Left kidney (tissue), 2 donors: ENCODE measurements around the gene N4BP2L2. TPM values are rescaled to one million over a fixed set of nuclear protein-coding genes. Genes with fewer than 3 reads are reported as not detected.

ENCODE experiments used
- DNase-seq: peaks from one replicate; pipeline ENCODE4 v3.0.0-alpha.2; 2013
- polyA plus RNA-seq: library from polyadenylated mRNA; unstranded; fragments of 120-200 nt; gene quantifications from one replicate; pipeline ENCODE4 v1.2.1, GENCODE V29; 2013; ENCODE audit not compliant: insufficient read length

Gene N4BP2L2
- polyA plus RNA-seq, 1 donor, result 274 TPM

DNA sequence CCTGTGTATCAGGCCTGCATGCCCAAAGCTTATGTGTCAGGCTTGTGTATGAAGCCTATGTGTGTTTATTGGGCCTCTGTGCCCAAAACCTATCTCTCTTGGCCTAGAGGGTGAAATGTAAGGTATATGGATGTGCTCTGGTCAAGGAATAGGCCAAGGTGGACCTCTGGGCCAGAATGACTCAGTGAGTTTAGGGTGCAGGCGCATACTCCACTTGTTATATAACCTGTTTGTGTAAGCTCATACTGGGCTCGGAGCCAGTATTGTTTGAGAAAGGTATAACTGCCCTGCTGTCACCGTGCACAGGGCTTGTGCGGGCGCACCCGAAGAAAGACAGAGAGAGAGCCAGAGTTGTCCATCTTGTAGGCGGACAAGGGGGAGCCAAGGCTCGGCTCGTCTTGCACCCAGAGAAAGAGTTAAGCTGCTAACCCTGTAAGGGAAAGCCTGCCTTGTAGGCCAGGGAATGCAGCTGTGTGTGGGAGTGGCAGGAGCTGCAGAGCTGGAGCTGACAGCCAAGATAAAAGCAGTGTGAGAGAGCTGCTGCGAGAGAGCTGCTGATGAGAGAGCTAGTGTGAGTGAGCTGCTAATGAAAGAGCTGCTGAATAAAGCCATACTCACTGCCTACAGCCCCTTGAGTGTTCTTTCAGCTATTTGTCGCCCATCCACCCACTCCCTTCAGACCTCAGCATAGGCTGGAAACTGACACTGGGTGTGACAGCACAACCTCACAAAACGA lies 67.2 kb downstream of the N4BP2L2 start:
- DNase-seq, result peak; percentile 37

DNA sequence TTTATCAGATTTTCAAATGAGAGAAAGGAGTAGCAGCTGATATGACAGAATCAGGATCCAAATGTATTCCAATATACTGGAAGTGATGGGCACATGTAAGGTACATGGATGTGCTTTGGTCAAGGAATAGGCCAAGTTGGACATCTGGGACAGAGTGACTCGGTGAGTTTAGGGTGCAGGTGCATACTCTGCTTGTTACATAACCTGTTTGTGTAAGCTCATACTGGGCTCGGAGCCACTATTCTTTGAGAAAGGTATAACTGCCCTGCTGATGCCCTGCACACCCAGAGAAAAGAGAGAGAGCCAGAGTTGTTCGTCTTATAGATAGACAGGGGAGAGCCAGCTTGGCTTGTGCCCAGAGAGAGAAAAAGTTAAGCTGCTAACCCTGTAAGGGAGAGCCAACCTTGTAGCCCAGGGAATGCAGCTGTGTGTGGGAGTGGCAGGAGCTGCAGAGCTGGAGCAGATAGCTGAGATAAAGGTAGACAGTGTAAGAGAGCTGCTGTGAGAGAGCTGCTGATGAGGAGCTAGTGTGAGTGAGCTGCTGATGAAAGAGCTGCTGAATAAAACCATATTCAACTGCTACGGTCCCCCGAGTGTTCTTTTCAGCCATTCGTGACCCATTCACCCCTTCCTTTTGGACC lies 70.0 kb downstream of the N4BP2L2 start:
- no peak for DNase-seq

DNA sequence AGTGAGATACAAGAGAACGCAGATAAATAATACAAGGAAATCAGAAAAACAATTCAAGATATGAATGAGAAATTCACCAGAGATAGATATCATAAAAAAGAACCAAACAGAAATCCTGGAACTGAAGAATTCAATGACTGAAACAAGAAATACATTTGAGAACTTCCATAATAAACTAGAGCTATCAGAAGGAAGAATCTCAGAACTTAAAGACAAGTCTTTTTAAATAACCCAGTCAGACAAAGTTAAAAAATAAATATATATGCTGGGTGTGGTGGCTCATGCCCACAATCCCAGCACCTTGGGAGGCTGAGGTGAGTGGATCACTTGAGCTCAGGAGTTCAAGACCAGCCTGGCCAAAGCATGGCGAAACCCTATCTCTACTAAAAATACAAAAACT lies 82.0 kb downstream of the N4BP2L2 start:
- DNase-seq, result no peak

DNA sequence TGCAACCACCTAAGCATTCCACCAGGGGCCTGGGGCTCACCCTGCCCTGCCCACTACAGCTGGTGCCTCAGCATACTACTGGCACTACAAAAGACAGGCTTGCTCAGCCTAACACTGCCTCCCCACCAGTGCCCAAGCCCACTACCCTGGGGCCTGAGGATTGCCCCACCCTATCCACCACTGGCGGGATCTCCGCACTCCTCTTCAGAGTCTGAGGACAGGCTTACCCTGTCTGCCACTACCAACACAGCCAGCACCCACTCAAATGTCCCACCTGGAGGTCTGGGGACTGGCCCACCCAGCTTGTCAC lies 83.0 kb downstream of the N4BP2L2 start:
- no peak for DNase-seq

DNA sequence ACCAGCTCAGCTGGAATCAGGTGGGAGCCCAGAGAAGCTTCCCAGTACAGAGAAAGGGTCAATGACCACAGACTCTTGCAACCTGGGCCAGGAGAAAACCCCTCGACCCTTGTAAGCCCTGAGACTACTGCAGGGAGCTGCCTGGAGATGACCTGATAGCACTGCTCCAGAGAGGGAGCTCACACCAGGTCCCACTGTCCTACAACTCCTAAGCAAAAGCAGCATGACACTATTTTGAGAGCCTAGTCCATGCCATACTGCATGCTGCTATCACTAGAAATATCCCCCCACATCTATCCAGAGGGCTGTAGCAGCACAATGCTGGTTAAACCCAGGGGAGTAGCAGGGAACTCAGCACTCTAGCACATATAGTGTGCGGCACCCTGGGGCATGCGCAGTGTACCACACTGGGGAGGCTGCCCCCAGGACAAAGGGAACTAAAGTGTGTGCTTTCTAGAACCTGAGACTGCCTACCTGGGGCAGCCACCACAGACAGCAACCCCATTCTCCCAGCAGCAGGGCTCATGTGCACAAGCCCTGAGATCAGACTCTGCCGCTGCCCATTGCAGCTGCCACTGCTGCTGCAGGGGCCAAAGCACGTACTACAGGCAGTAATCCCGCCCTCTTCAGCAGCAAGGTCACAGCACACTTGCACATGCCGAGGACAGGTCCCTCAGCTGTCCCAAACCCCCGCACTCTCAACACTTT lies 83.6 kb downstream of the N4BP2L2 start:
- DNase-seq, result no peak

DNA sequence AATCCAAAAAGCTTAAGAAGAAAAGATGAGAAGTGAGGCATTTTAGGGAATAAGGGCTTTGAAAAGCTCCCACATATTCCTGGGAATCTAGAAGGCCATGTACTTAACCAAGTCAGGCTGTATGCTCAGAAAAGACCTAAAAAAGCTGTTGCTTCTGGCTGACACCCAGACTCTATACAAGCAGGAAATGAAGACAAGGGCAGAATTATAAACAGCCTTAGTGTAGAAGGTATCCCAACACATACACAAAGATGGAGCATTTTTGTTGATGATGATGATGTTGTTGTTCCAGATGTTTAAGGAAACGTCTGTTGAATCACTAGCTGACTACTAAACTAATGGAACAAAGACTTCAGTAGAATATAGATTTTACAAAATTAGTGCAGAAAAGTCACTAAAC lies 84.6 kb downstream of the N4BP2L2 start:
- no peak for DNase-seq

DNA sequence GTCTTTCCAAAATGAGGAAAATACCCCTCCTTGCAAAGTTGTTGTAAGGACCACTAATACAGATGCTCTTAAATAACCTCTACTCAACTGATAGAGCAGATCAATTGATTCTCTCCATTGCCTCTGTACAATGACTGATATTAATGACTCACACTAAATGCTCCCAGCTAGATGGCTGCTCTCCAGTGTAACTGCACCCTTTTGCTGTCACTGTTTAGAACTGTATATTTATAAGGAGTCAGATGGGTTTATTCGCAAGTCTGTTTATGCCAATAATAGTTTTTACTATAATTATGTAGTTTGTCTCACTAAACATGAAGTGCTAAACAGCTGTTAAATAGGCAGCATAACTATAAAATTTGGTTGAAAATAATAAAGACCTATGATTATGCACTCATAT lies 89.6 kb downstream of the N4BP2L2 start:
- no peak for DNase-seq

DNA sequence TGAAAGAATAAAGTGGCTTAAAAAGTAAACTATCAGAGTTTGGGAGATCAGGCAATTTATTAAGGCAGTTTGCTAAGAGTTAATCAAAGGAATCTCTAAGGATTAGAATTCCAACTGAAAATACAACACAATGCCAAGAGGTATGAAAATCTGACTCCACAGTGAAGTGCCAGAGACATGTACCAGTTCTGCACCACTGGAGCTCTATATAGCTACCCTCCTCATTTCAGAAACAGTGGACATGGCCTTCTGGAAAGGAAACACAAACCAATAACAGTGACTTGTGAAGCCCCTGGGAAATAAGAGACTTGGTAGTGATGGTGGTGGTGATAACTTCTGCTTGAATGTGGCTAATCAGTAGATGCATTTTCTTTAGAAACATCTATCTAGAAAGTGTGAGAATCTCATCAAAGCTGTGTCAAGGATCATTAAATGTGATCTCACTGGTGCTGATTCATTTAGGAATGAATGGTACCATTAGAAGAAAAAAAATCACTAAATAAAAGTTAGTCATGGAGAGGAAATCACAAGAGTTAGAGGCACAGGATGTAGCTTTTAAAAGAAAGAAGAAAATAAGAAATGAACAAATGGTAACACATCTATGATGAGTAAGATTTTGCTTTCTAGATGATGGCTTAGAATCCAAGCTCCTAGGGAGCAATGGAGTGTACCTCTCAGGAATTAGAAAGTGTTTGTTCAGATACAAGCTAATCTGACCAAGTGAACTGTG lies 90.5 kb downstream of the N4BP2L2 start:
- DNase-seq, result no peak

DNA sequence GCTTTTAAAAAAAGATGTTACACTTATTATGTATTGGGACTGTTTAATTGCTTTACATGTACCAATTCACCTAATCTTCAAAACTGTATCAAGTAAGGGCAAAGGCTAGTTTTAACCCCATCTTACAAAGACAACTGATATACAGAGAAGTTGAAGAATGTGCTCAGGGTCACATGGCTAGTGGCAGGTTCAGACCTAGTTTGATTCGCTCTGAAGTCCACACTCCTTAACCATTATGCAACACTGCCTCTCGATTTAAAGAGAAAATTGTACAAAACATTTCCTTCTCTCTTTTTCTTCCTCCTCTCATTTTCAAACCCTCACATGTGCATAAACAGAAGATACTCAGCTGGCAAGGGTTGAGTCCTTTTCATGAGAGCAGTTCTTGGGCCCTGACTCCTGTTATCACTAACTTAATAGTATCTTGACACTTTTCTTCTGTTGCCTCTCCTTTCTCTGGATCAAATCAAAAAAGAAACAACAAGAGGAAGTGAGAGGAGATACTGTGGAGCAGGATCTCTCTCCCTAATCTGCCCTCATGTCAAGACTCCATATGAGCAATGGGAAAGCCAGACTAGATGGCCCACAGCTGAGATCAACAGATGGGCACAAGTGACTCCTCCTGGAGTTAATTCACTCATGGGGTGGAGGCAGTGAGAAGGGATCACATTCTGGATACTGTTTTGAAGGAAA lies 91.7 kb downstream of the N4BP2L2 start:
- DNase-seq, result no peak

DNA sequence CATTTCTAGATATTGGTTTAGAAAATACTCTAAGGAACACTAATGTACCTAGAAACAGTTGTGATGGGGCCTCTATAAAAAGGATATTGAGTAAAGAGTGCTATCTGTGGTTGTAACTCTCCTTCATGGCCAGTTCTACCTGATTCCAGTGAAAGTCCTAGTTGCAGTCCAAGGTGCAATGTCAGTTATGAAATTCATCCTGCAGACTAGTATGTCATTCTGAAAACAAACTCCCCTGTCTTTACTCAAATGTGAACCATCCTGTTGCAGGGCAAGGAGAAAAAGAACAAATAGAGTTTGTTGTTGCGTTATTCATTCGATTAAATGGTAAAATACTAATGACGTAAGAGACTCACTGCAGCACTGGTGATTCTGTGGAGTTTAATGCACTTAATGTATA lies 92.4 kb downstream of the N4BP2L2 start:
- DNase-seq, result no peak

DNA sequence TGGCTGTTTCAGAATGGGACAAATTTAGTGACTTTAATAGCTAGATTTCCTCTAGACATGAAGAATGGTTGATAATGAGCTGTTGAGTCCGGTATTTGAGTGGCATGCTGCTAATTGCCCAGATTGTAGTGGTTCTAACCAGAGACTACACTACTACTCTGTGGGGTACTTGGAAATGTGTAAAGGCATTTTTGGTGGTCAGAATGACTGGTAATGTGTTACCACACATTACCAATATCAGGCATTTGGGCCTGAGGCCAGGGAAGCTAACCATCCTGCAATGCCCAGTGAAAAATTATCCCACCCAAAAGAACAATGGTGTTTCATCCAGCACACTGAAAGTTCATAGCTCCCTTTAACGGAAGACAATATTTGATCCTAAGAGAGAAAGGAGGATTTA lies 93.1 kb downstream of the N4BP2L2 start:
- no peak for DNase-seq

DNA sequence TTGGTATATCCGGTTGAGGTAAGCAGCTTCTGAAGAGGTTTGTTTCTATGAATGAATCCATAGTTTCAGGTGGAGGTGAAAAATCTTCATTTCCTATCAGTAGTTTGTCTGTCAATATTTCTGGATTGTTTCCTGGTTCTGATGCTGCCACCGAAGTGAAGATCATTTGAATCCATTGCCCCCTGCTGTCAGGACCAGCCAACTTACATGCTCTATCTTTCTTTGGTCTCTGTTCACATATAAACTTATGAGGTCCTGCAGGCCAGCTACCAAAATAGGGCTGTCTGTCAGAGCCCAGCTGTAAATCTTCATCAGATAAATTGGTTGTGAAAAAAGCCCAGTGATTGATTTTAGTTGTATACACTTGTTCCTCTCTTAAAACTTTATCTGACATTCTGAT lies 95.5 kb downstream of the N4BP2L2 start:
- no peak for DNase-seq

DNA sequence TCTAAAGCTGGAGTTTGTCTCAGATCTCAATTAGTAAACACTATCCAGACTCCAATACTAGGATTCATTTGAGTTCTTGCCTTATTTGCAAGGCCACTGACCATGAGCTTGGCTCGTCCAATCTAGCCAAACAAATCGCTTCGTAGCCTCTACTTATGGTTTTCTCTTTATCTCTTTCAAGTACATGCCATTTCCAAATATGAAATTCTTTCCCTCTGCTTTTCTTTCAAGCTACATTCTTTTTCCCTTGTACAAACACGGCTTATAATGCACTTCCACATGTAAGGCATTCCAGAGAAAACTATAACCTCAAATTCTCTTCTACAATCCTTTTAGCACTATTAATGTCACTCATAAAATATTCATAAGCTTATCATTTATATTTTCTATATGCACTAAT lies 99.7 kb downstream of the N4BP2L2 start:
- no peak for DNase-seq

DNA sequence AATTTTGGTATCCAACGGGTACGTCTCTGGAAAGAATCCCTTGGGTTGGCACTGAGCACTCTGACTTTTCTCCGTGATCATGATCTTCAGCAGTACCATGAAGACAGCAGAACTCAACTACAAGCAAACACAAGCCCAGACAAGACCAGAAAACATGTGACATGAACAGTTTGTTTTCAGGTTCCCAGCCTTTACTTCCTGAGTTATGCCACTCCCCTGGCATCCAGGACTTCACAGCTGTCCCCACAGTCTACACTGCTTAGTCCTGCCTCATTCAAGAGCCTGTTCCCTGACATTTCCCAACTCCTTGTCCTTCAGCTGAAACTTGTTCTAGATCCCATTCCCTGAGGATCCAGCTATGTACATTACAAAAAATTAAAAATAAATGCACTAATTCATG lies 105.7 kb downstream of the N4BP2L2 start:
- no peak for DNase-seq

DNA sequence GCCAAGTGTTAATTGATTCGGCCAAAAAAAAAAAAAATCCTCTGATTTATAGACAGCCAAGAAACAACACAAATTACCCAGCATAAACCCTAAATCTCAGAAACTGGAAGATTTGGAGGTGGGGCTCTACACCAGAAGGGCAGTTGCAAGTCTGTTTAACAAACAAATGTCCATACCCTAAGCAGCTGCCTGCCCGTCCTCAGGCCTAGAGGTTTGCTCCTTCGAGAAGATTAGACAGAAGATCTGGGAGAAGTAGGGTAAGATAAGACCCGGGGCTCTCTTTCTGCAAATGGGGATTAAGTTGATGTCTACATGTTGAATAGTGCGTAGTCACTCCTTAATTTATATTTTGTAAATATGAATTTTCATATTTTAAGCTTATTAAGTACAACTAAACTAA lies 107.2 kb downstream of the N4BP2L2 start:
- DNase-seq, result no peak

DNA sequence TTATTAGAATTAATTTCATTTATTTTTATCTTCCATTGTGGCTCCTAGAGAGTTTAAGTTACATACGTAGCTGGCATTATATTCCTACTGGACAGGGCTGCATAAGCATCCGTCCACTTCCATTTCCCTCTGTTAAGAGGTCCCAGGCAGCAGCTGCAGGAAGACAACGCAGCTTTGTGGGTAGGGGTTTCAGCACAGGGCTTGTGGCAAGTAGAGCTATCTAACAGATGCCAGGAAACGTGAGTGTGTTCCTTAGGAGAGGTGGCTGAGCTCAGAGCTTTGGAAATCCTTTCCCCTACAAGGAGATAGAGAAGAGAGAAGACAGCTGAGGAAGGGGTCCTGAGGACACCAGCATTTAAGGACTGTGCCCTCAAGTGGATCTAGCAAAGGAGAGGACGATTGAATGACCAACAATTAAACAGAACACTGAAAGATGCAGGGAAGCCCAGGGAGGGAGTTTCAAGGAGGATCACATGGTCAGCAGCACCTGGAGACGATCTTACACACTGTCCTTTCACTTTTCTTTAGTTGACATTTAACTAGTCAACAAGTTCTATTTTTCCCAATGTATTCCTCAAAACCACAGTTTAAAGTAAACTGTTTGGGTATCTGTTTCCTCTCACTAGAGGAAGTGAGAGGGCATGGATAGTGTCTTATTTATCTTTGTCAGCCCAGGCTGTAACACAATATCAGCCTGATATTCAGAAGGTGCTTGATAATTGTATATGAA lies 108.4 kb downstream of the N4BP2L2 start:
- no peak for DNase-seq

DNA sequence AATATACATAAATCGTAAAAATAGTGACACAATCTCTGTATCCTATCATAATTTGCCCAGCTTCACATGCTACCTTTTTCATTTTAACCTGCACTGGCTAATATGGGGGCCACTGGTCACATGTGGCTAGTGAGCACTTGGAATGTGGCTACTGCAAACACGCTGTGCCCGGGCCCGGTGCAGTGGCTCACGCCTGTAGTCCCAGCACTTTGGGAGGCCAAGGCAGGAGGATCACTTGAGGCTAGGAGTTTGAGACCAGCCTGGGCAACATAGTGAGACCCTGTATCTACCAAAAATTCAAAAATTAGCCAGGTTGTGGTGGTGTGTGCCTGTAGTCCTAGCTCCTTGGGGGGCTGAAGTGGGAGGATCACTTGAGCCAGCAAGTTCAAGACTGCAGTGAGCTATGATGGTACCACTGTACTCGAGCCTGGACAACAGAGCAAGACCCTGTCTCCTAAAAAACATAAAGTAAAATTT lies 109.1 kb downstream of the N4BP2L2 start:
- no peak for DNase-seq

DNA sequence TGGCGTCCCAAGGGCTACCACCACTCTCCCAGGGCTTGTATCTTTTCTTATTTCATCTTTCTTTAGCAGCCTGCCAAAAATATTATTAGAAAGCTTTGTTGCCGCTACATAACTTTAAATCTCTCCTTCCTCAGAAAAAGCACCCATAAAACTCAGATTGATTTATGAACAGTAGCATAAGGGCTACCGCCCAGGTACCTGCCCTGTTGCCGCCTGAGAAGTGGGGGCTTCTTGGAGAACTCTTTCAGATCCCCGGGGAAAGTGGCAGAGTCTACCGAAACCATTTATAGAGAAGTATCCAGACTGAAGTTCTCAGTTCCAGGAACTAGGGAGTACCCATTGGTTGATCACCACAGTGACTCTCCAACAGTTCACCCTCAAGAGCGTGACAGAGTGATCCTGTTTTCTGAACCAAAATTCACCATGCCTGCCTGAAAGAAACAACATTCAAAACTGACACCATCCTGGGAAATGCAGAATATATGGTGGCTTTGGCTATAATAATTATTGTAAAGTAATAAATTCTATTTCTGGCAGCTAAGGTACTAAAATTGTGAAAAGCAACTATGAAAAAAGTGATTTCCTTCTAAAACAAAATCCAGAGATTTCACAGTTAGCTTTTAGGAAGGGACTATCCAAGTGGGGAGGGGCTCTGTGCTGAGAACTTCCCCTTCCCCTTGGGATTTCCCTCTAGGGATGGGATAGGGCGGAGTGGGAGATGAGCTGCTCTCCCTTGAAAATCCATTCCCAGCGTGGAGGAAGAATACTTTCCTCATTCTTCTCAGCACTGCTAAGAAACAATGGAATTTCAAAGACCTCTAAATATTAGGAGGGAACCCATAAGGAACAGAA lies 109.8 kb downstream of the N4BP2L2 start:
- DNase-seq, result peak; percentile 33

DNA sequence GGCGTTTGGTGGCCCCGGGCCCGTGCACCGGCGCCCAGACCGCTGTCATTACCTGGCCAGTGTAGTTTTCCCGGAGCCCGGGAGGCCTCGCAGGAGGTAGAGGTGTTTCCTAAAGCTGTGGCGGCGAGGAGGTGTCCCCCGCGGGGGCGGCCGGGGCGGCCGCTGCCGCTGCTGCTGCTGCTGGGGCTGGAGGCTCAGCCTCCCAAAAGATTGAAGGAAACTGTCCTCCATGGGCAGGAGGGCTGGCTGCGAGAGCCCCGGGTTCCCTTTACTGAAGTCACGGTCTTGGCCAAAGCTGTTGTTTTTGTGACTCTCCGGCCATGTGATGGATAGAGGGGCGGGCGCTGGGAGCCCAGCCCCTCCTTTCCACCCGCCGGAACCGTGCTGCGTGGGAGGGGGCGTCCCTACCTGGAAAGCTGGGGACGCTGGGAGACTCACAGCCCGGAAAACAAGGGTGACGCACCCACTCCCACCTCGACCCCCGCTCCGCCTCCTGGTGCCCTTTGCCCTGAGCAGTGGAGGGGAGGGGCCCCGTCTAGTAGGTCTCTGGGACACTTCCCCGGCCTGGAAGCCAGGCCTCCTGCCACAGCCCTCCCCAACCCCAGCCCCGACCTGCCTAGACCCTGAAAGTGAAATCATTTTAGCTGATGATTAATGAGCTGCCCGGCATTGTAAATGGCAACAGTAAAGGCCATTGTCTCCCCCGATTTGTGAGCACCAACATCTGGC lies 110.6 kb downstream of the N4BP2L2 start, which contains the start of gene N4BP2L1:
Gene N4BP2L1, minus strand, starts transcription at position 279 of the 729 bp plus-strand sequence. Its CDS starts 48 bp downstream, at position 231.
- peak; percentile 83 for DNase-seq
